WTC11 (cell line): ENCODE measurements around the gene AIFM1. TPM values are rescaled to one million over a fixed set of nuclear protein-coding genes. Genes with fewer than 3 reads are reported as not detected.

Source experiments
- ATAC-seq: fragments of 200-7000 bp; cut with Tn5 transposase; 2 replicates; pipeline ENCODE4 v1.10.0; 2021; ENCODE audit warnings: mild to moderate bottlenecking, moderate library complexity
- CTCF ChIA-PET: fragments of 300-600 bp; sonication (Branson Sonifier 250); formaldehyde crosslinking; loops from one replicate; lab custom pipeline; 2021; ENCODE audit warnings: antibody characterized with exemption; lab: Charles Lee
- POLR2A ChIA-PET: fragments of 350-600 bp; sonication (Branson Sonifier 250); formaldehyde crosslinking; loops from one replicate; lab custom pipeline; 2021; ENCODE audit warnings: antibody characterized with exemption; lab: Charles Lee
- DNase-seq: peaks from one replicate; pipeline ENCODE4 v3.0.0; 2021; ENCODE audit warnings: low spot score
- H3K27ac Mint-ChIP-seq: 2 replicates; pipeline ENCODE4 v1.8.0; 2021; ENCODE audit warnings: mixed read lengths
- H3K27me3 Mint-ChIP-seq: 2 replicates; pipeline ENCODE4 v1.8.0; 2021; ENCODE audit warnings: low read depth, mild to moderate bottlenecking, moderate library complexity, mixed read lengths
- H3K36me3 Mint-ChIP-seq: 2 replicates; pipeline ENCODE4 v1.8.0; 2021; ENCODE audit warnings: mixed read lengths
- H3K4me1 Mint-ChIP-seq: 2 replicates; pipeline ENCODE4 v1.8.0; 2022; ENCODE audit warnings: mixed read lengths
- H3K4me3 Mint-ChIP-seq: 2 replicates; pipeline ENCODE4 v1.8.0; 2021; ENCODE audit warnings: mild to moderate bottlenecking, moderate library complexity, mixed read lengths
- H3K9me3 Mint-ChIP-seq: 2 replicates; pipeline ENCODE4 v1.8.0; 2021; ENCODE audit warnings: mixed read lengths
- AR ChIP-seq: fragments of 250-450 bp; sonication (Bioruptor Pico); IDR thresholded peaks from 2 replicates; pipeline ENCODE4 v1.9.0; 2021; ENCODE audit warnings: mild to moderate bottlenecking
- ATF3 ChIP-seq: sonication (generic); formaldehyde crosslinking; conservative IDR thresholded peaks from 2 replicates; pipeline ENCODE4 v1.8.1; 2022; ENCODE audit warnings: mild to moderate bottlenecking, missing genetic modification reagents
- E2F4 ChIP-seq: sonication (generic); formaldehyde crosslinking; IDR thresholded peaks from 2 replicates; pipeline ENCODE4 v1.8.1; 2022; ENCODE audit warnings: low read depth, mild to moderate bottlenecking, moderate library complexity, missing genetic modification reagents, borderline replicate concordance
- ESRRA ChIP-seq: sonication (generic); formaldehyde crosslinking; IDR thresholded peaks from 2 replicates; pipeline ENCODE4 v1.8.1; 2022; ENCODE audit warnings: mild to moderate bottlenecking, missing genetic modification reagents, borderline replicate concordance
- FOXP1 ChIP-seq: sonication (generic); formaldehyde crosslinking; IDR thresholded peaks from 2 replicates; pipeline ENCODE4 v1.8.0; 2022; ENCODE audit warnings: missing genetic modification reagents, mild to moderate bottlenecking, moderate library complexity, borderline replicate concordance
- KAT7 ChIP-seq: sonication (generic); formaldehyde crosslinking; IDR thresholded peaks from 2 replicates; pipeline ENCODE4 v1.8.1; 2023; ENCODE audit warnings: missing genetic modification reagents, mild to moderate bottlenecking, borderline replicate concordance
- MAX ChIP-seq: sonication (generic); formaldehyde crosslinking; IDR thresholded peaks from 2 replicates; pipeline ENCODE4 v1.8.0; 2022; ENCODE audit warnings: mild to moderate bottlenecking, missing genetic modification reagents
- MLX ChIP-seq: sonication (generic); formaldehyde crosslinking; IDR thresholded peaks from 2 replicates; pipeline ENCODE4 v1.8.1; 2023; ENCODE audit warnings: mild to moderate bottlenecking, missing genetic modification reagents, moderate library complexity
- NFYB ChIP-seq: sonication (generic); formaldehyde crosslinking; conservative IDR thresholded peaks from 2 replicates; pipeline ENCODE4 v1.8.0; 2022; ENCODE audit warnings: low read depth, missing genetic modification reagents
- RORB ChIP-seq: fragments of 250-450 bp; sonication (Bioruptor Pico); IDR thresholded peaks from 2 replicates; pipeline ENCODE4 v1.9.0; 2021; ENCODE audit warnings: mild to moderate bottlenecking
- SMAD3 ChIP-seq: sonication (generic); formaldehyde crosslinking; IDR thresholded peaks from 2 replicates; pipeline ENCODE4 v1.8.0; 2022; ENCODE audit warnings: missing genetic modification reagents, mild to moderate bottlenecking, borderline replicate concordance
- SP1 ChIP-seq: sonication (generic); formaldehyde crosslinking; conservative IDR thresholded peaks from 2 replicates; pipeline ENCODE4 v1.8.1; 2022; ENCODE audit warnings: missing genetic modification reagents
- TCF7 ChIP-seq: sonication (generic); formaldehyde crosslinking; IDR thresholded peaks from 2 replicates; pipeline ENCODE4 v1.8.0; 2022; ENCODE audit warnings: mild to moderate bottlenecking, low read depth, missing genetic modification reagents, moderate library complexity
- TEAD4 ChIP-seq: sonication (generic); formaldehyde crosslinking; IDR thresholded peaks from 2 replicates; pipeline ENCODE4 v1.8.0; 2022; ENCODE audit warnings: mild to moderate bottlenecking, missing genetic modification reagents
- TP53 ChIP-seq: sonication (generic); formaldehyde crosslinking; IDR thresholded peaks from 2 replicates; pipeline ENCODE4 v1.8.1; 2023; ENCODE audit warnings: mild to moderate bottlenecking, missing genetic modification reagents
- ZBTB43 ChIP-seq: sonication (generic); formaldehyde crosslinking; IDR thresholded peaks from 2 replicates; pipeline ENCODE4 v1.8.1; 2023; ENCODE audit warnings: mild to moderate bottlenecking, missing genetic modification reagents
- ZNF138 ChIP-seq: sonication (generic); formaldehyde crosslinking; conservative IDR thresholded peaks from 2 replicates; pipeline ENCODE4 v1.8.1; 2022; ENCODE audit warnings: mild to moderate bottlenecking, moderate library complexity, missing genetic modification reagents
- ZNF232 ChIP-seq: sonication (generic); formaldehyde crosslinking; IDR thresholded peaks from 2 replicates; pipeline ENCODE4 v1.8.0; 2022; ENCODE audit warnings: mild to moderate bottlenecking, missing genetic modification reagents
- ZNF263 ChIP-seq: sonication (generic); formaldehyde crosslinking; IDR thresholded peaks from 2 replicates; pipeline ENCODE4 v1.8.1; 2022; ENCODE audit warnings: low read depth, mild to moderate bottlenecking, moderate library complexity, missing genetic modification reagents
- ZNF317 ChIP-seq: sonication (generic); formaldehyde crosslinking; IDR thresholded peaks from 2 replicates; pipeline ENCODE4 v1.8.1; 2023; ENCODE audit warnings: low read depth, mild to moderate bottlenecking, moderate library complexity, missing genetic modification reagents, borderline replicate concordance
- ZSCAN18 ChIP-seq: fragments of 250-450 bp; sonication (Bioruptor Pico); IDR thresholded peaks from 2 replicates; pipeline ENCODE4 v2.1.2; 2022; ENCODE audit warnings: mild to moderate bottlenecking, moderate library complexity
- total RNA-seq: library from RNA; stranded (reverse); gene quantifications from 3 replicates; pipeline ENCODE4 v1.2.3, GENCODE V29; 2021

AIFM1 gene
- total RNA-seq, 1 experiment from 2014 or later = 53.5 TPM

GRCh38 chrX:130162094-130162735 is 3.4 kb downstream of the AIFM1 start:
- H3K36me3 Mint-ChIP-seq = no peaks in the 10 kb centered on the region
- H3K27ac Mint-ChIP-seq = no peak overlapping the region
- ATAC-seq (no peak), DNase-seq (no peak)
- H3K27me3 Mint-ChIP-seq = no peaks in the 10 kb centered on the region
- no peak overlapping the region for H3K4me3 Mint-ChIP-seq
- H3K9me3 Mint-ChIP-seq = no peaks in the 10 kb centered on the region
- TF ChIP-seq SP1 = no peak
- no peak for TF ChIP-seq RORB (CRISPR knock-in tag)
- TF ChIP-seq ZNF232 (CRISPR knock-in tag) = no peak
- ChIA-PET POLR2A (no interaction called here), CTCF (no interaction called here)
- peaks cover 10% of the 10 kb centered on the region for H3K4me1 Mint-ChIP-seq

GRCh38 chrX:130159776-130160175 is 5.9 kb downstream of the AIFM1 start:
- Mint-ChIP-seq H3K4me3 (no peak overlapping the region), H3K36me3 (peaks cover 2% of the 10 kb centered on the region; the same call in 1 of the 2 replicates), H3K4me1 (peaks cover 2% of the 10 kb centered on the region; the same call in 1 of the 2 replicates), H3K9me3 (no peaks in the 10 kb centered on the region), H3K27me3 (no peaks in the 10 kb centered on the region), H3K27ac (no peak overlapping the region)
- ATAC-seq (no peak), DNase-seq (no peak)
- CTCF ChIA-PET = no interaction called here
- TF ChIP-seq ATF3 (CRISPR knock-in tag) (no peak), ZNF263 (CRISPR knock-in tag) (no peak), TP53 (CRISPR knock-in tag) (no peak), KAT7 (CRISPR knock-in tag) (no peak), ZNF317 (CRISPR knock-in tag) (no peak), MAX (CRISPR knock-in tag) (no peak), ZBTB43 (CRISPR knock-in tag) (no peak), TEAD4 (no peak), ZNF138 (CRISPR knock-in tag) (no peak), TCF7 (CRISPR knock-in tag) (no peak)
- TF ChIP-seq, all 79 proteins: peak for 0
- POLR2A ChIA-PET = no interaction called here

- ATAC-seq = no peak
- Mint-ChIP-seq H3K4me3 (no peak overlapping the region), H3K9me3 (no peaks in the 10 kb centered on the region), H3K4me1 (no peaks in the 10 kb centered on the region), H3K27ac (no peak overlapping the region), H3K36me3 (peaks cover 2% of the 10 kb centered on the region; the same call in 1 of the 2 replicates), H3K27me3 (no peaks in the 10 kb centered on the region)
- CTCF ChIA-PET = interaction anchor here (0.6 kb wide), 1 partner anchor 232 kb away, joined by 3 read pairs; no protein-coding TSS in a partner anchor
- POLR2A ChIA-PET = interaction anchor here (0.7 kb wide), 1 partner anchor 81 kb away, joined by 7 read pairs; no protein-coding TSS in a partner anchor
- no peak for DNase-seq
- TF ChIP-seq E2F4 (CRISPR knock-in tag) (no peak), AR (CRISPR knock-in tag) (no peak), FOXP1 (CRISPR knock-in tag) (no peak), ESRRA (no peak), NFYB (CRISPR knock-in tag) (no peak), ZSCAN18 (CRISPR knock-in tag) (no peak), TCF7 (CRISPR knock-in tag) (no peak), SMAD3 (CRISPR knock-in tag) (no peak), SP1 (no peak), MLX (no peak)
These were observed 7.3 kb downstream of the AIFM1 start for GRCh38 chrX:130158311-130158710.
